GM18502 (cell line): ENCODE data around the gene TSHZ3.

Experiments used
- ATAC-seq: cut with Tn5 transposase; IDR thresholded peaks from one replicate; pipeline ENCODE4 v1.9.1; 2021; ENCODE audit warnings: mild to moderate bottlenecking; ENCODE audit not compliant: unreplicated experiment, poor library complexity

Gene TSHZ3

DNA sequence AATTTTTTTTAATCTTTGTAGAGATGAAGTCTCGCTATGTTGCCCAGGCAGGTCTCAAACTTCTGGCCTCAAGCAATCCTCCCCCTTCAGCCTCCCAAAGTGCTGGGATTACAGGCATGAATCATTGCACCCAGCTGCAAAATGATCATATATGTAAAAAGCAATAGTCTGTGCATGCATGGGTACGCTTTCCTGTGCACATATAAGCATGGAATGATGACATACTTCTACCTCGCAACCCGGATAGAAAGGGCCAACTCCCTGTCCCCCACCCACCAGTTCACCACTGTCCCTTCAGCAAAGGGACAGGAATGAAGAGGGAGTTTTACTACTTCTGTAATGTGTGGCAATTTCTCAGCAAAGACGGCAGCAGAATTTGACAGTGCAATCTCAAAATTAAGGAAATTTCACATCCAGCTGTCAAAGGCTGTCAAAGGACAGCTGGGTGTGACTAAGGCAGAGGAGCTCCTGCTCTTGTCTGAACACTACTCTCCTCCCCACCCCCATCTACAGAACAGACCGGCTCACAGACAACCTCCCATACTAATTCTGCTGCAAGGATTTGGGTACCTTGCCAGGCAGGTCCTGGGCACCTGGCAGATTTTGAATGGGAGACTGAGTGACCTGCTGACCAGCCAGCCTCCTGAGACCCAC lies 95.6 kb downstream of the TSHZ3 start:
- no peak for ATAC-seq

DNA sequence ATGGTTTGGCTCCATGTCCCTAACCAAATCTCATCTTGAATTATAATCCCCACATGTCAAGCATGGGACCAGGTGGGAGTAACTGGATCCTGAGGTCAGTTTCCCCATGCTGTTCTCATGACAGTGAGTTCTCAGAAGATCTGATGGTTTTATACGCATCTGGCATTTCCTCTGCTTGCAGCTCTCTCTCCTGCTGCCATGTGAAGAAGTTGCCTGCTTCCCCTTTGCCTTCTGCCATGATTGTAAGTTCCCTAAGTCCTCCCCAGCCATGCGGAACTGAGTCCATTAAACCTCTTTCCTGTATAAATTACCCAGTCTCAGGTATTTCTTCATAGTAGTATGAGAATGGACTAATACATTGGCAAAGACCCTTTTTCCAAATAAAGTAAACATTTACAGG lies 96.8 kb downstream of the TSHZ3 start:
- no peak for ATAC-seq

DNA sequence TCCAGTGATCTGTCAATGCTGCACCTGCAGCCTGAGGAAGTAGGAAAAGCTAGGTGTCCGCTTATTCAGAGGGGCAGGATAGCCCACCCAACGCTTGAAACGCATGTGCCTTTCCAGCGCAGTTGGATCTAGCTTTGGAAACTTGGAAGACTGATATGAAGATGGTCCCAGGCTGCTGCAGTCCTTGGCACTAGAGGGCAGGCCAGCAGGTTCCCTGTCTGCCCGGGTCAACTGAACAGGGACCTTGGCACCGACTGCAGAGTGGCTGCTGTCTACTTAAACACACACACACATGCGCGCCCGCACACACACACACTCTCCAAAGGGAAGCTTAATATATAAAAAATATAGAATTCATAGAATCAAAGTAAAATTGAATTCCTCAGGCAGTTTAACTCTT lies 100.0 kb downstream of the TSHZ3 start:
- ATAC-seq, result no peak

DNA sequence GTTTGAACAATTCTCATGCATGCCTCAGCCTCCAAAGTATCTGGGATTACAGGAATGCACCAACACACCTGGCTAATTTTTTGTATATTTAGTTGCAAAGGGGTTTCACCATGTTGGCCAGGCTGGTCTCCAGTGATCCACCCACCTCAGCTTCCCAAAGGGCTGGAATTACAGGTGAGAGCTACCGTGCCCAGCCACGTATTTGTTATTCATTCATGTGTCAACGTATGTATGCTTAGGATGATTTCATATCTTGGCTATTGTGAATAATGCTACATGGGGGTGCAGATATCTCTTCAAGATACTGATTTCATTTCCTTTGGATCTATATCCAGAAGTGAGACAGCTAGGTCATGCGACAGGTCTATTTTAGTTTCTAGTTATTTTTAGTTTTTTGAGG lies 113.4 kb downstream of the TSHZ3 start:
- ATAC-seq, result no peak

DNA sequence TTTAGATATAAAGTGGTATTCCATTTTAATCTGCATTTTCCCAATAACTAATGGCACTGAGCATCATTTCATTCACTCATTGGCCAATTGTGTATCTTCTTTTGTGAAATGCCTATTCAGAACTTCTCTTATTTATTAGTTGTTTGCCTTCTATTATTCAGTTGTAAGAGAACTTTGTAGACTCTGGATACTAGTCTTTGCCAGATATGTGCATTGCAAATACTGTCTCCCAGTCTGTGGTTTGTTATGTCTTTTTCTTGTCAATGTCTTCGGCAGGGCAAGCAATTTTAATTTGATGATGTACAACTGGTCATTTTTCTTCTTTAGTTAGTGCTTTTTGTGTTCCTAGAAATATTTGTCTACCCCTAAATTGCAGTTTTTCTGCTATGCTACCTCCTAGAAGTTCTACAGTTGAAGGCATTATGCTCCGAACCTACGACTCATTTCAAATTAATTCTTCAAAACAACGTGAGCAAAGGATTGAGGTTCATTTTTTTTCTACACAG lies 115.9 kb downstream of the TSHZ3 start:
- no peak for ATAC-seq

DNA sequence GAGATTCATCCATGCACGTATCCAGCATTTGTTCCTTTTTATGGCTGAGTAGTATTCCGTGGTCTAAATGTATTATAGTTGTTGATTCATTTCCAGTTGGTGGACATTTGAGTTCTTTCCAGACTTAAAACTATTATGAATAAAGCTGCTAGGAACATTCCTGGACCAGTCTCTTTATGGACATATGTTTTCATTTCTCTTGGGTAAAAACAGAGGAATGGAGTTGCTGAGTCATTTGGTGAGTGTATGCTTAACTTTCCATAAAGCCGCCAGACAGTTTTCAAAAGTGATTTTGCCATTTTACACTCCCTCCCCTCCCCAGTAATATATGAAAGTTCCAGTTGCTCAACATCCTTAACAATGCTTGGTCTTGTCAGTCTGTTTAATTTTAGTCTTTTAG lies 116.4 kb downstream of the TSHZ3 start:
- no peak for ATAC-seq

DNA sequence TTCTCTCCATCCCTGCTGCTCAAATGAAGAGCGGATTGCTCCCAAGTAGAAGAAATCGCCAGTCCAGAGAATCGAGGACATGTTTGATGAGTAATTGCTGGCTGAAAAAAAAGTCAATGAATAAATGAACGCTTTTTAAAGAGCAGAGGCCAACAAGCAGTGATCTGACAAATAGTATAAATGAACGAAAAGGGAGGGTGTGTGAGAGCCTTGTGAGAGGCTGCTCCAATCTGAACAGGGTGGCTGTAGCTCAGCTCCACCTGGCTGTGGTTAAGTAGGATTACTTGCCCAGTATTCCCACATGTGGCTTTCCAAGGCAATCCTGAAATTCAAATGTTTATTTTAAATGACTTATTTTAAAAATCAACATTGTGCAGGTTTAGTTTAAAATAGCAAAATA lies 117.1 kb downstream of the TSHZ3 start:
- no peak for ATAC-seq

DNA sequence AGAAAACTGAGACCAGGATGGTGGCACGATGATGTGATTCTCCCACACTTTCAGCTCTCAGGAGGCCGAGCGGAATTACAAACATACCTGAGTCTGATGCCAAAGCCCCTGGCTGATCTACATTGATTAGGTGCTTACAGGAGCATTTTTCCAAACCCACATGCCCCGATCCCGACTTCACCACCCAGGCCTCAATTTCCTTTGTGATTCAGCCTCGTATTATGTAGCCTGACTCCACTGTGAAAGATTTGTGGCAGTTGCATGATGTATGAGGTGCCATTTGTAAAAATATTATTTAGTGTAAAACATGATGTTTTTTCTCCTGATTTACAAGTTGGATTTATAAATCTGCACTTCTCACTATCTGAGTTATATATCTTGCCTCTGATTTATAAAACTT lies 118.0 kb downstream of the TSHZ3 start:
- no peak for ATAC-seq

DNA sequence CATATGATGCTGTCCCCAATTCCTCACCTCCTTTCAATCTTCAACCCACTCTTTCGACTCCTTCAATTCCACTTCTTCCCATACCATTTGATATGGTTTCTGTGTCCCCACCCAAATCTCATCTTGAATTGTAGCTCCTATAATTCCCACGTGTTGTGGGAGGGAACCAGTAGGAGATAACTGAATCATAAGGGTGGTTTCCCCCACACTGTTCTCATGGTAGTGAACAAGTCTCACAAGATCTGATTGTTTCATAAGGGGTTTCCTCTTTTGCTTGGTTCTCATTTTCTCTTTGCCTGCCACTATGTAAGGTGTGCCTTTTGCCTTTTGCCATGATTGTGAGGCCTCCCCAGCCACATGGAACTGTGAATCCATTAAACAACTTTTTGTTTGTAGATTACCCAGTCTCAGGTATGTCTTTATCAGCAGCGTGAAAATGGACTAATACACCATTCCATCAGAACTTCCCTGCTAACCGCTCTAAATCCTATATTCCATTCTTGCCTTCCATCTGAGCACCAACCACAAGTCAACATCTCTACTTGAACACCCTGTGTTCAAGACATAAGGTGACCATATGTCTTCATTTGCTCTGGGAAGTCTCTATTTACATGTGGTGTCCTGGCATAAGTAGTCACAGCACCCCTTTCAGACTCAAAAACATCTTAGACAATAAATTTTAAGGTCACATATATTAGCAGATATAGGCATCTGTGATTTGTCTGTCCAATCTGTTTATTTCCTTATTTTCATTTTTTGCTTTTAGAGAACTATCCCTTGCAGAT lies 122.9 kb downstream of the TSHZ3 start:
- no peak for ATAC-seq
